ENCODE measurements around the gene NEU4. TPM values are rescaled to one million over a fixed set of nuclear protein-coding genes. Genes with fewer than 3 reads are reported as not detected.
A peak's percentile ranks its signal among the peaks of the same experiment; 100 is the strongest.
"Not testable (repeated sequence)": the region's sequence is repeated elsewhere in the genome, so short reads cannot be mapped to it uniquely, and the experiment has no call there.

NEU4 gene
- total RNA-seq, 1 donor from 2014 or later: 0.72 TPM

- DNase-seq (ENCODE audit: low spot score): no peak
These were observed 24.2 kb downstream of the NEU4 start for GRCh38 chr2:241833101-241833663.

- not testable (repeated sequence) for DNase-seq (ENCODE audit: low spot score)
These were observed 24.9 kb downstream of the NEU4 start for GRCh38 chr2:241833756-241834526.

GRCh38 chr2:241834527-241835210 lies 25.7 kb downstream of the NEU4 start:
- DNase-seq (ENCODE audit: low spot score): no peak

DNA sequence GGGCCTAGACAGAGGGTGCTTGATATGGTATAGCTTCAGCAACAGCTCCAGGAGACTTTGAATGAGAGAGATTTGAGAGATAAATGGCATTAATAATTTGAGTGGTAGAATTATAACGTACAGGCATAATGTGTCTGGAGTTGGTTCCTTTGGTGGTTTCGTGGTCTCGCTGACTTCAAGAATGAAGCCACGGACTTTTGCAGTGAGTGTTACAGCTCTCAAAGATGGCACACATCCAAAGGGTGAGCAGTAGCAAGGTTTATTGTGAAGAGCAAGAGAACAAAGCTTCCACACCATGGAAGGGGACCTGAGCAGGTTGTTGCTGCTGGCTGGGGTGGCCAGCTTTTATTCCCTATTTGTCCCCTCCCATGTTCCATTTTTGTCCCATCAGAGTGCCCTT lies 26.6 kb downstream of the NEU4 start:
- DNase-seq (ENCODE audit: low spot score): no peak

GRCh38 chr2:241836292-241836691 lies 27.3 kb downstream of the NEU4 start:
- DNase-seq (ENCODE audit: low spot score): no peak

DNA sequence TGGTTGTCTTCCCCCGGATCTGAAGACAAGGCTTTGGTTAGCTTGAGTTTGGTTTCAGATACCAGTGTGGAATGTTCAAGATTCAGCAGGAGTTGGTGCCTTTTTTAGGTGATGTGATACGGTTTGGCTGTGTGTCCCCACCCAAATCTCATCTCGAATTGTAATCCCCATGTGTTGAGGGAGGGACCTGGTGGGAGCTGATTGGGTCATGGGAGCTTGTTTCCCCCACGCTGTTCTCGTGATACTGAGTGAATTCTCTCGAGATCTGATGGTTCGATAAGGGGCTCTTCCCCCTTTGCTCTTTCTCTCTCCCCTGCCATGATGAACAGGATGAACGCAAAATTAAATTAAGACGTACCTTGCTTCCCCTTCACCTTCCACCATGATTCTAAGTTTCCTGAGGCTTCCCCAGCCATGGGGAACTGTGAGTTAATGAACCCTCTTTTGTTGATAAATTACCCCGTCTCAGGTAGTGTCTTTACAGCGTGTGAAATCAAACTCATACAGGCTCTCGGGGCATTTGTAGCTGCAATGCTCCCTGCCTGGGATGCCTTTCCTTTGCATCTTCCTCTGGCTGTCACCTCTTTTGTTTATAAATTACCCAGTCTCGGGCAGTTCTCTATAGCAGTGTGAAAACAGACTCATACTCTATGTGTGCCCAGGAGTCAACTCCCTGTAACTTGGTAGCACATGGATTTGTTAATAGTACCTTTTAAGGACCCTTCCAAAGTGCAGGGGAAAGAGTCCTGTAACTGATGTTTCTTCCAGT lies 28.4 kb downstream of the NEU4 start:
- no peak for DNase-seq (ENCODE audit: low spot score)

DNA sequence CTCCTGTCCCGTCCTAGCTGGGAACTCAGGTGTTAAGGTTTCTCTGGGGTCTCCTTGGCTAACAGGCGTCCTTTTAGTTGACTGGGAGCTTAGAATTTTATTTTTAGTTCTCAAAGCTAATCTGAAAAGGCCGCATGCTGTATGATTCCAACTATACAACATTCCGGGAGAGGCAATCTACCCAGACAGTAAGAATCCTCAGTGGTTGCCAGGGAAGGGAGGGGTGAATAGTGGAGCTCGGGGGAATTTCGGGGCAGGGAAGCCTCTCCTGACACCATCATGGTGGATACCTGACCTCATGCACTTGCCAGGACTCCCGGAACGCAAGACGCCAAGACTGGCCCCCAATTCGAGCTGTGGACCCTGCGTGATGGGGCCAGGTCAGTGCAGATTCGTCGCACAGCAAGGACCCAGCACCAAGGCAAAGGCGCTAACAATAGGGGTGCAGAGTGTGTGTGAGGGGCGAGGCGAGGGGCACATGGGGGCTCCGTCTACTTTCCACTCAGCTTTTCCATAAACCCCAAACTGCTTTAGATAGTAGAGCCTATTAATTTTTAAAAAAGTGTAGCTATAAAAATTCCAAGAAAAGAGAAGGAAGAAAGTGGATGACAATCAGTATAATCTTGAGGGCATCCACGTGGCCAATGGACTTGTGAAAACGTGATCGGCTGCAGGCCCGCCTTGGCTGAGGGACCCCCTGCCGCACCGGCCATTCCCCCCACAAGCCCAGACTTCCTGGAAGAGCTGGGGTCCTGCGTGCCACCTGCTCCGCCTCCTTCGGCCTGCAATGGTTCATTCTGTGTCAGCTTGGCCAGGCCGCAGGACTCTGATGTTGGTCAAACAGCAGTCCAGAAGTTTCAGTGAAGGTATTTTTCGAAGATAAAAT lies 32.4 kb downstream of the NEU4 start:
- peak; percentile 49 for DNase-seq (ENCODE audit: low spot score)

GRCh38 chr2:241842067-241842415 lies 33.0 kb downstream of the NEU4 start:
- no peak for DNase-seq (ENCODE audit: low spot score)

GRCh38 chr2:241842620-241843211 lies 33.7 kb downstream of the NEU4 start:
- DNase-seq (ENCODE audit: low spot score): no peak

DNA sequence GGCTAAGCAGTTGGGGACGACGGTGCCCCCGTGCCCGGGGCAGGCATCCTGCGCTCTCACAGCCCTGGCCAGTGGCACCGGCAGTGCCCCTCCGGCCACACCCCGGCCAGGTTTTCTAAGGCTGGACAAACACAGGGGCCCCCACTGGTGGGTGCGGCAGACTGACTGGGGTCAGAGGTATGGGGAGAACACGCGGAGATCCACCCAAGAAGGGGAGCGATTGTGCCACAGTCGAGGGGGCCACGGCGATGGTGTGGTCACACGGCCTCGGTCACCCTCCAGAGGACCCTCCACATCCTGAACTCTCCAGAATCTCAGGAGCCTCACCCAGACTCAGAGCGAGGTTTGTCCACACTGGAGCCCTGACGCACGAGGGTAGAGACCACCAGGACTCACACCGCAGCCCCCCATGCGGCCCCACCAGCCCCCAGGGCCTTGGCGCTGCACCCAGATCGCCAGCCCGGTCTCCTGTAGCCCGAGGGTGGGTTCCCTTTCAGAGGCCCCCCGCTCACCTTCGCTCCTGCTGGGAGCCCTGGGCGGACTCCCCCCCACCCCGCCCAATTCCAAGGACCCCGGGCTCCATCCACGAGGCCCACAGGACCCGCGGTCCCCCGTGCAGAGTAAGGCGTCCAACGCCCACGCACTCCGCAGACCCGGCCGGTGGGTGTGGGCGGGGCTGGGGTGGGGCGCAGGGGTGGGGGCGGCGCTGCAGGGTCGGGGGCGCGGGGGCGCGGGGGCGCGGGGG lies 34.5 kb downstream of the NEU4 start:
- DNase-seq (ENCODE audit: low spot score): no peak

DNA sequence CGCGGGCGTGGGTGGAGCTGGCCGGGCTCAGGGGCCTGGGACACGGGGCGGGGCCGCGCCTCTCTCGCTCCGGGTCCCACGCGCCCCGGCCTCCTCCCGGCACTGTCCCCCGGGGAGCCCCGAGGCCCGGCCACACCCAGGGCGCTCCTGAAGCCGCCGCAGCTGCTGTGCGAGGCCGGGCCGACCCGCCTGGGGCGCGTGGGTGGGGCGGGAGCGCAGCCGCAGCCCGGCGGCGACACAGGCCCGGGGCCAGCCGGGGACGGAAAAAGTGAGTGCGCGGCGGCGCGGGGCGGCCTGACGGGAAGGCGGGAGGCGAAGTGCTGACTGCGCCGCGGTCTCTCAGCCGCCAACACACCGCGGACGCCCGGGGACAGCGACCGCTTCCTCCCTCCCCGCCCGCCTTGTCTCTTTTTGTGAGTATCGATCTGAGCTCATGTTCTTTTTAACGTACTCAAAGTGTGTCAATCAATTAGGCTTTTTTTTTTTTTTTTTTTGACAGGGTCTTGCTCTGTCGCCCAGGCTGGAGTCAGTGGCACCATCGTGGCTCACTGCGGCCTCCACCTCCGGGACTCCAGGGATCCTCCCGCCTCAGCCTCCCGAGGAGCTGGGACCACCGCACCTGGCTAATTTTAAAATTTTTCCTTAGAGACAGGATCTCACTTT lies 35.2 kb downstream of the NEU4 start:
- peak; percentile 73 for DNase-seq (ENCODE audit: low spot score)

DNA sequence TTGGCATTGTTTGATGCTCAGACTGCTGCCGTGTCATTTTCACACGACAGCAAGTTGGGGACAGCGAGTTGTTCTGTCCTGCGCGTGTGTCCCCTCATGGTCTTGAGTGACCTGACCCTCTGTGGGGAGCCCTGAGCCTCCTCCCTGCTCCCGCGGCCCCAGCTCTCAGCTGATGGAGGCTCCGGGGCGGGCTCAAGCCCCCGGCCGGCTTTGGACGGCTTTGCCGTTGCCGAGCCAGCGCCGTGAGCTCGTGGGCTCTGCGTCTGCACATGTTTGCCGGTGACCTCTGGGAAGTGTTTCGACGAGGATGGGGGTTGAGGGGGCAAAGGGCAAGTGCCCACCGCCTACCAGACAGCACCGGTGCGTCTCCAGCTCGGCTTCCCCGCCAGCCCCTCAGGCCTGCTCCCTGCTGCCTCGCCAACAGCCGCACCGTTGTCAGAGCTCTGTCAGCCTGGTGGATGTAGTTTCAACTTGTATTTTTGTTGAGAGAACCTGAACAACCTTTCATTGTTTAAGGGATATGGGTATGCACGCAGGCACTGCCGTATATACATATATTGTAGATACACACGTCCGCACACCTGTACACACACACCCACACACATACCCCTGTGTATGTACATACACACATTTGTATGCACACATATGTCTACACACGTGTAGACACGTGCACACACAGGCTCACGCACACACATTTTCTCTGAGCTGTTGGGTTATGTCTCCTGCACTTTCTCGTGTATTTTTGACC lies 36.0 kb downstream of the NEU4 start:
- DNase-seq (ENCODE audit: low spot score): no peak

DNA sequence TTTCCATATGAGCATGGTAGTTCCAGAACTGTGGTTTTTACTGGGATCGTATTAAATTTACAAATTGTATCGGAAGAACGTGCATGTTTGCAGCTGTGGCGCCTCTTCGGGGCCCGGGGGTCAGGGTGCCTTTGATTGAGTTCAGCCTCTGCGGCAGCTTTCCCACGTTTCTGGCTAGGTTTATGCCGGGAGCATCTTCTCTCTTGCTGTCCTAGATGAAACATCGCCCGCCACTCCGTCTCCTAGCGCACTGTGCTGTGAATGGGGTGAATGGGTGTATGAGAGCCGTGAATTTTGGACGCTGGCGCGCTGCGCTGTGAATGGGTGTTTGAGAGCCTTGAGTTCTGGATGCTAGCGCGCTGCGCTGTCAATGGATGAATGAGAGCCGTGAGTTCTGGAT lies 37.4 kb downstream of the NEU4 start:
- no peak for DNase-seq (ENCODE audit: low spot score)

DNA sequence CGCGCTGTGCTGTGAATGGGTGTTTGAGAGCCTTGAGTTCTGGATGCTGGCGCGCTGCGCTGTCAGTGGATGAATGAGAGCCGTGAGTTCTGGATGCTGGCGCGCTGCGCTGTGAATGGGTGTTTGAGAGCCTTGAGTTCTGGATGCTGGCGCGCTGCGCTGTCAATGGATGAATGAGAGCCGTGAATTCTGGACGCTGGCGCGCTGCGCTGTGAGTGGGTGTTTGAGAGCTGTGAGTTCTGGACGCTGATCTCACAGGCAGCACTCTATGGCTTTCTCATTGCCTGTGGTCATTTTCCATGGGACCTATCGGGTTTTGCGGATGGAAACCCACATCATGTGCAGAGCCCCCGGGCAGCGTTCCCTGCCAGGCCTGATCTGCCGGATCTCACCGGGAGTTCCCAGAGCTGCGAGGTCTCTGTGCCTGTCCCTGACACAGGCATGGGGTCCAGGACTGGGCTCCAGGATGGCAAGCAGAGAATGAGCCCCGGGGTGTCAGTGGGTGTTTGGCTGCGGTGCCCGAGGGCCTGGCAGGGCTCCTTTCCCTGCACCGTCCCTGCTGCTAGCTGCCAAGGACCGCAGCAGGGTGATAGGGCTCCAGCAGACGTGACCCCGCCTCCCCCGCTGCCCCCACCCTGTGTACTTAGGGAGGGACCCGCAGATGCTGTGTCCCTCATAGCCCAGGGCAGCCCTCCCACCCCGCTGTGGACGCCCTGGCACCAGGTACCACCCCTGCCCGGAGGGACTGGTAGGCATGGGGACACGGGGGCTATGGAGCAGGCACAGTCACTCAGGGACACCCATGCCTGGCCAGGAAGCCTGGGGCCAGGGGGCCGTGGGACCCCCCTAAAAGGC lies 40.0 kb downstream of the NEU4 start:
- no peak for DNase-seq (ENCODE audit: low spot score)

GRCh38 chr2:241849616-241850543 lies 40.9 kb downstream of the NEU4 start:
- DNase-seq (ENCODE audit: low spot score): no peak

DNA sequence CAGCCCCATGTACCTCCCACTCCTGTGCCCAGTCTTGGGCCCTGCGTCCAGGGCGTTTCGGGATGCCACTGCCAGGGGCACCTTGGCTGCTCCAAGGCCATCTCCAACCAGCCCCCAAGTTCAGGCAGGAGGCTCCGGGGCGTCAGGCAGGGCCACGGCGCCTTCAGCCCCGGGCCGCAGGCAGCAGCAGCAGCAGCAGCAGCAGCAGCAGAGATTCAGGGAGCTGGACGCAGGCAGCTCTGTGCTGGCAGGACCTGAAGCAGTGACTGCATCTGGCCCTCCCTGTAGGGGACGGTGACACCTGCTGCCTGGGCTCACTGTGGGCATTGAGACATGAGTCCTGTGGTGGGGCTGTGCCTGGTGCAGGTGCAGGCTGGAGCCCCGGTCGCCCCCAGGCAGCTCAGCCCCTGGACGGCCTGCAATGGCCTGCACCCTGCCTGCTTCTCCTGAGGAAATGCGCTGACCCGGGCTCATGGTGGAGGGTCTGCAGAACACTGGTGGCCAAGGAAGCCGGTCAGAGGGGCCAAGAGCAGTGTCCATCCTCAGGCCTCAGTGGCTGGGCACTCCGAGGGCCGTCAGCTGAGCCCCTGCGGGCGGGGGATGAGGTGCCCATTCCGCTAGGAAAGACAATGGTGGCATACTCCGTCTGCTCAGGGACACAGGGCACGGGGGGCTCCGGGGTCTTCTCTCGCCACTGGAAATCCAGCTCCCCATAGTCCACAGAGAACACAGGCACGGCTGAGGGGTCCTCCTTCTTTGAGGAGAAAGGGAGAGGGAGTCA lies 41.7 kb downstream of the NEU4 start:
- no peak for DNase-seq (ENCODE audit: low spot score)

All from umbilical cord (tissue), 2 donors.